Small intestine (tissue), 7 donors: ENCODE results near the gene FOXB1. TPM values are rescaled to one million over a fixed set of nuclear protein-coding genes. Genes with fewer than 3 reads are reported as not detected.
A peak's percentile ranks its signal among the peaks of the same experiment; 100 is the strongest.

ENCODE experiments used
- DNase-seq, 2 donors: peaks; one replicate each; pipeline versions ENCODE4 v3.0.0 to v3.0.0-alpha.2; 2013
- FAIRE-seq: peaks from 2 replicates; lab custom pipeline; 2012; peaks lifted over from hg19 to GRCh38; lab: Jason Lieb, UNC
- H3K27ac ChIP-seq, 3 donors: one replicate each; pipeline ENCODE4 v1.5.1; 2013; ENCODE audit warnings: low read length in 2 of 3, mild to moderate bottlenecking in 2 of 3, control low read depth in 1 of 3, inconsistent platforms in 1 of 3, low read depth in 1 of 3, moderate library complexity in 1 of 3
- H3K27me3 ChIP-seq, 3 donors: one replicate each; pipeline ENCODE4 v1.6.1; 2013; ENCODE audit warnings: low read length in 3 of 3, inconsistent platforms in 1 of 3; ENCODE audit not compliant: control insufficient read depth in 3 of 3, insufficient read depth in 3 of 3
- H3K36me3 ChIP-seq, 3 donors: one replicate each; pipeline ENCODE4 v1.6.1; 2013; ENCODE audit warnings: low read length in 3 of 3, inconsistent platforms in 1 of 3, low read depth in 1 of 3, mild to moderate bottlenecking in 1 of 3, moderate library complexity in 1 of 3; ENCODE audit not compliant: control insufficient read depth in 3 of 3, insufficient read depth in 2 of 3
- H3K4me1 ChIP-seq, 3 donors: one replicate each; pipeline ENCODE4 v1.6.1; 2013; ENCODE audit warnings: low read length in 2 of 3, inconsistent platforms in 1 of 3, low read depth in 1 of 3, mild to moderate bottlenecking in 1 of 3, moderate library complexity in 1 of 3; ENCODE audit not compliant: control insufficient read depth in 3 of 3, insufficient read depth in 2 of 3
- H3K4me3 ChIP-seq, 3 donors: one replicate each; pipeline ENCODE4 v1.5.1; 2013; ENCODE audit warnings: low read length in 3 of 3, control low read depth in 1 of 3, inconsistent platforms in 1 of 3, low read depth in 1 of 3, mild to moderate bottlenecking in 1 of 3, moderate library complexity in 1 of 3
- H3K9me3 ChIP-seq, 2 donors: one replicate each; pipeline ENCODE4 v1.6.1; 2013; ENCODE audit warnings: low read depth in 1 of 2, low read length in 1 of 2; ENCODE audit not compliant: control insufficient read depth in 2 of 2, insufficient read depth in 1 of 2
- WGBS, 3 donors: extraction: QIAGEN DNeasy Blood & Tissue Kit; methylation state at CpG; one replicate each; pipeline ENCODE4 v1.1.7; 2013; 5-methylcytosine and 5-hydroxymethylcytosine counted together
- polyA plus RNA-seq, 4 donors: library from polyadenylated mRNA; stranded (reverse) in 3 of 4; unstranded in 1 of 4; fragments of 200-250 nt in 3 of 4; fragments of 120-200 nt in 1 of 4; gene quantifications; one replicate each; pipeline versions ENCODE4 v1.2.1 to v1.2.3, GENCODE V29; 2013
- donor health status: healthy with polysubstance abuse.
- donor health status: control.
- donor health status: control.
- donor health status: Bipolar disorder and iron deficiency.
- donor health status: healthy.

FOXB1 gene
- polyA plus RNA-seq, 4 donors, result 0.01 TPM; not detected in 3

GRCh38 chr15:59972241-59972640 lies 31.9 kb upstream of the FOXB1 start:
- no peaks in the 10 kb centered on the region for H3K9me3 ChIP-seq
- no peaks in the 10 kb centered on the region for H3K36me3 ChIP-seq
- FAIRE-seq, result no peak
- H3K4me1 ChIP-seq, result no peaks in the 10 kb centered on the region
- no peak overlapping the region for H3K4me3 ChIP-seq
- DNase-seq, result no peak
- peaks cover 0 to 2% (median 0%) of the 10 kb centered on the region in 3 donors for H3K27me3 ChIP-seq
- no peak overlapping the region for H3K27ac ChIP-seq
- WGBS, 3 donors, result 78 to 94% (median 81%) methylated on average over 1 of the region's 1 CpG

GRCh38 chr15:59976480-59977271 lies 27.4 kb upstream of the FOXB1 start:
- no peak overlapping the region for H3K27ac ChIP-seq
- H3K36me3 ChIP-seq, result no peaks in the 10 kb centered on the region
- H3K4me1 ChIP-seq, result no peaks in the 10 kb centered on the region
- no peak overlapping the region for H3K4me3 ChIP-seq
- WGBS, 3 donors, result 52 to 81% (median 52%) methylated on average over 6 of the region's 6 CpGs
- peaks cover 0 to 2% (median 0%) of the 10 kb centered on the region in 3 donors for H3K27me3 ChIP-seq
- H3K9me3 ChIP-seq, result no peaks in the 10 kb centered on the region
- FAIRE-seq (no peak), DNase-seq (peak in 1 of 2 donors; percentile 55)

- H3K36me3 ChIP-seq, result no peaks in the 10 kb centered on the region
- no peak for DNase-seq
- no peaks in the 10 kb centered on the region for H3K9me3 ChIP-seq
- no peak overlapping the region for H3K27ac ChIP-seq
- no peak for FAIRE-seq
- H3K4me1 ChIP-seq, result peaks cover 0 to under 1% (median 0%) of the 10 kb centered on the region in 3 donors
- H3K27me3 ChIP-seq, result peaks cover 14 to 63% (median 35%) of the 10 kb centered on the region in 3 donors
- WGBS, 3 donors, result 18 to 33% (median 33%) methylated on average over 2 of the region's 2 CpGs
- no peak overlapping the region for H3K4me3 ChIP-seq
Measured at GRCh38 chr15:59991834-59992233, 12.3 kb upstream of the FOXB1 start.

- Histone ChIP-seq H3K9me3 (no peaks in the 10 kb centered on the region), H3K27ac (no peak overlapping the region), H3K4me3 (no peak overlapping the region), H3K36me3 (no peaks in the 10 kb centered on the region), H3K27me3 (peaks cover 17 to 76% (median 40%) of the 10 kb centered on the region in 3 donors), H3K4me1 (peaks cover 0 to 5% (median 0%) of the 10 kb centered on the region in 3 donors)
- FAIRE-seq, result no peak
- no peak for DNase-seq
- 42 to 48% (median 45%) methylated on average over 35 of the region's 35 CpGs for WGBS, 3 donors
Measured at GRCh38 chr15:59993041-59993750, 10.9 kb upstream of the FOXB1 start.

GRCh38 chr15:59993950-59994401 lies 10.1 kb upstream of the FOXB1 start:
- no peak for DNase-seq
- H3K27me3 ChIP-seq, result peaks cover 17 to 84% (median 43%) of the 10 kb centered on the region in 3 donors
- no peak overlapping the region for H3K27ac ChIP-seq
- H3K9me3 ChIP-seq, result no peaks in the 10 kb centered on the region
- H3K36me3 ChIP-seq, result no peaks in the 10 kb centered on the region
- 4 to 9% (median 5%) methylated on average over 20 of the region's 20 CpGs for WGBS, 3 donors
- FAIRE-seq, result no peak
- peaks cover 0 to 5% (median 0%) of the 10 kb centered on the region in 3 donors for H3K4me1 ChIP-seq
- no peak overlapping the region for H3K4me3 ChIP-seq

- no peaks in the 10 kb centered on the region for H3K9me3 ChIP-seq
- H3K27me3 ChIP-seq, result peaks cover 18 to 89% (median 46%) of the 10 kb centered on the region in 3 donors
- FAIRE-seq (no peak), DNase-seq (no peak)
- peaks cover 0 to 5% (median 0%) of the 10 kb centered on the region in 3 donors for H3K4me1 ChIP-seq
- H3K27ac ChIP-seq, result no peak overlapping the region
- H3K4me3 ChIP-seq, result no peak overlapping the region
- WGBS, 3 donors, result 5 to 6% (median 6%) methylated on average over 8 of the region's 8 CpGs
- H3K36me3 ChIP-seq, result no peaks in the 10 kb centered on the region
Measured at GRCh38 chr15:59994526-59994887, 9.6 kb upstream of the FOXB1 start.

GRCh38 chr15:59994888-59995557 lies 9.1 kb upstream of the FOXB1 start:
- Histone ChIP-seq H3K27me3 (peaks cover 22 to 95% (median 47%) of the 10 kb centered on the region in 3 donors), H3K9me3 (no peaks in the 10 kb centered on the region), H3K27ac (no peak overlapping the region), H3K4me3 (no peak overlapping the region), H3K36me3 (no peaks in the 10 kb centered on the region), H3K4me1 (peaks cover 0 to 5% (median 0%) of the 10 kb centered on the region in 3 donors)
- DNase-seq, result no peak
- FAIRE-seq, result no peak
- 3 to 6% (median 5%) methylated on average over 39 to 41 of the region's 41 CpGs for WGBS, 3 donors
